Ascending aorta (tissue), 2 donors: ENCODE measurements around the gene MTO1. TPM values are rescaled to one million over a fixed set of nuclear protein-coding genes. Genes with fewer than 3 reads are reported as not detected.
A peak's percentile ranks its signal among the peaks of the same experiment; 100 is the strongest.

Experiments used
- DNase-seq, 2 donors: peaks; one replicate each; pipeline ENCODE4 v3.0.0-alpha.2; 2019; ENCODE audit warnings: low spot score in 2 of 2
- H3K27ac ChIP-seq, 2 donors: fragments of 200-600 bp; sonication (generic); one replicate each; pipeline ENCODE4 v1.5.1; 2016 to 2017; ENCODE audit warnings: mild to moderate bottlenecking in 1 of 2
- H3K27me3 ChIP-seq: fragments of 200-600 bp; sonication (generic); one replicate; pipeline ENCODE4 v1.5.1; 2017
- H3K36me3 ChIP-seq, 2 donors: fragments of 200-600 bp; sonication (generic); one replicate each; pipeline ENCODE4 v1.5.1; 2016
- H3K4me1 ChIP-seq, 2 donors: fragments of 200-600 bp; sonication (generic); one replicate each; pipeline ENCODE4 v1.5.1; 2016 to 2017; ENCODE audit warnings: mild to moderate bottlenecking in 1 of 2
- H3K4me3 ChIP-seq, 2 donors: fragments of 200-600 bp; sonication (generic); one replicate each; pipeline ENCODE4 v1.5.1; 2016 to 2017; ENCODE audit warnings: mild to moderate bottlenecking in 1 of 2
- H3K9me3 ChIP-seq, 2 donors: fragments of 200-600 bp; sonication (generic); one replicate each; pipeline ENCODE4 v1.5.1; 2016
- CTCF ChIP-seq, 3 experiments: fragments of 200-600 bp in 2 of 3; fragments of 450-650 bp in 1 of 3; sonication (generic) in 2 of 3; IDR thresholded peaks; one replicate each; pipeline ENCODE4 v1.5.1; 2016 to 2019; ENCODE audit warnings: antibody characterized with exemption in 3 of 3, mild to moderate bottlenecking in 1 of 3, moderate library complexity in 1 of 3
- intact Hi-C: fragments of 100-400 bp; cut with DNase I; formaldehyde crosslinking; loops from one replicate; pipeline ENCODE4 v1.15.1; 2023
- total RNA-seq: library from RNA; depleted of rRNA; stranded (reverse); fragments of >200 nt; gene quantifications from one replicate; pipeline ENCODE4 v1.1.0, GENCODE V29; 2016

Gene MTO1
- total RNA-seq: 12.5 TPM

GRCh38 chr6:73461537-73462350, at the start of gene MTO1:
TSS of gene MTO1 (plus strand) at chr6:73461737. CDS start at chr6:73461855, 118 bp downstream.
- intact Hi-C loops: loop anchor here (5.0 kb wide), 2 partner anchors 61 to 151 kb away; partner anchors contain the start of gene EEF1A1
- Histone ChIP-seq H3K9me3 (no peaks in the 10 kb centered on the region), H3K4me3 (peak within 1 kb of the TSS; percentile 82 to 96), H3K36me3 (peaks cover under 1 to 10% of the 10 kb centered on the region in 2 donors), H3K27me3 (no peaks in the 10 kb centered on the region), H3K4me1 (peaks cover 0 to 13% of the 10 kb centered on the region in 2 donors), H3K27ac (peak within 1 kb of the TSS; percentile 90 to 95)
- peak; percentile 69 to 95 for DNase-seq
- no peak for TF ChIP-seq CTCF (IDR thresholded peaks at IDR 0.05)

- intact Hi-C loops: no loop called here
- H3K36me3 ChIP-seq: no peaks in the 10 kb centered on the region
- no peak for TF ChIP-seq CTCF (IDR thresholded peaks at IDR 0.05)
- H3K27me3 ChIP-seq: no peaks in the 10 kb centered on the region
- H3K4me1 ChIP-seq: no peaks in the 10 kb centered on the region
- no peak for DNase-seq
- no peak overlapping the region for H3K27ac ChIP-seq
- no peaks in the 10 kb centered on the region for H3K9me3 ChIP-seq
- no peak overlapping the region for H3K4me3 ChIP-seq
These were observed 48.4 kb upstream of the MTO1 start for GRCh38 chr6:73413102-73413501.

- H3K4me3 ChIP-seq: no peak overlapping the region
- intact Hi-C loops: no loop called here
- H3K9me3 ChIP-seq: no peaks in the 10 kb centered on the region
- no peak overlapping the region for H3K27ac ChIP-seq
- H3K27me3 ChIP-seq: no peaks in the 10 kb centered on the region
- no peak for DNase-seq
- no peaks in the 10 kb centered on the region for H3K4me1 ChIP-seq
- TF ChIP-seq CTCF (IDR thresholded peaks at IDR 0.05): no peak
- peaks cover 0 to 6% of the 10 kb centered on the region in 2 donors for H3K36me3 ChIP-seq
These were observed 43.3 kb upstream of the MTO1 start for GRCh38 chr6:73418081-73418741.

- no peak overlapping the region for H3K4me3 ChIP-seq
- H3K9me3 ChIP-seq: no peaks in the 10 kb centered on the region
- H3K4me1 ChIP-seq: no peaks in the 10 kb centered on the region
- H3K27ac ChIP-seq: no peak overlapping the region
- no peak for DNase-seq
- H3K27me3 ChIP-seq: no peaks in the 10 kb centered on the region
- H3K36me3 ChIP-seq: peaks cover 14 to 15% of the 10 kb centered on the region in 2 donors
- no peak for TF ChIP-seq CTCF (IDR thresholded peaks at IDR 0.05)
- intact Hi-C loops: no loop called here
These were observed 40.0 kb upstream of the MTO1 start for GRCh38 chr6:73421534-73421933.

GRCh38 chr6:73435236-73435635, 26.3 kb upstream of the MTO1 start:
- Histone ChIP-seq H3K36me3 (peaks cover 17 to 62% of the 10 kb centered on the region in 2 donors), H3K9me3 (no peaks in the 10 kb centered on the region), H3K4me1 (no peaks in the 10 kb centered on the region), H3K27ac (no peak overlapping the region), H3K27me3 (no peaks in the 10 kb centered on the region), H3K4me3 (no peak overlapping the region)
- DNase-seq: no peak
- intact Hi-C loops: no loop called here
- TF ChIP-seq CTCF (IDR thresholded peaks at IDR 0.05): no peak
